NCI-H345 treated with DMSO at 0.1 percent for 48 hours (cell line): ENCODE results near the gene RNASEH2A.

Experiments used
- DNase-seq: peaks from one replicate; lab custom pipeline; 2025; ENCODE audit not compliant: unreplicated experiment; lab: John Stamatoyannopoulos, UW

RNASEH2A gene

GRCh38 chr19:12782424-12783290 is 23.7 kb upstream of the RNASEH2A start:
- no peak for DNase-seq

GRCh38 chr19:12783291-12783848 is 23.0 kb upstream of the RNASEH2A start:
- no peak for DNase-seq

GRCh38 chr19:12783849-12784393 is 22.5 kb upstream of the RNASEH2A start:
- no peak for DNase-seq

GRCh38 chr19:12784394-12784870 is 22.0 kb upstream of the RNASEH2A start:
- no peak for DNase-seq

- no peak for DNase-seq
Measured at GRCh38 chr19:12784871-12785430, 21.4 kb upstream of the RNASEH2A start.

GRCh38 chr19:12785431-12786031 is 20.9 kb upstream of the RNASEH2A start:
- no peak for DNase-seq

- DNase-seq: no peak
Measured at GRCh38 chr19:12786141-12786870, 20.1 kb upstream of the RNASEH2A start.

- no peak for DNase-seq
Measured at GRCh38 chr19:12786952-12787351, 19.4 kb upstream of the RNASEH2A start.

- no peak for DNase-seq
Measured at GRCh38 chr19:12787458-12787857, 18.9 kb upstream of the RNASEH2A start.

- no peak for DNase-seq
Measured at GRCh38 chr19:12788042-12788681, 18.2 kb upstream of the RNASEH2A start.

GRCh38 chr19:12788682-12789097 is 17.7 kb upstream of the RNASEH2A start:
- DNase-seq: no peak

- no peak for DNase-seq
Measured at GRCh38 chr19:12789098-12789903, 17.1 kb upstream of the RNASEH2A start.

- no peak for DNase-seq
Measured at GRCh38 chr19:12789904-12790619, 16.3 kb upstream of the RNASEH2A start.

GRCh38 chr19:12790628-12791344 is 15.6 kb upstream of the RNASEH2A start:
- no peak for DNase-seq

- DNase-seq: peak; percentile 24
Measured at GRCh38 chr19:12791345-12792050, 14.9 kb upstream of the RNASEH2A start, which contains the start of gene JUNB. JUNB (plus strand) TSS chr19:12791486; CDS start chr19:12791772, 286 bp downstream.

- no peak for DNase-seq
Measured at GRCh38 chr19:12792051-12792852, 14.1 kb upstream of the RNASEH2A start.
